Endothelial cell of umbilical vein (primary cell): ENCODE results near the gene ZNF141. TPM values are rescaled to one million over a fixed set of nuclear protein-coding genes. Genes with fewer than 3 reads are reported as not detected.

Source experiments
- BruUV-seq: library from RNA; stranded (reverse); fragments of 400-500 nt; replicated peaks from 2 replicates; lab custom pipeline; 2021; lab: Mats Ljungman, UMichigan
- CTCF ChIA-PET: fragments of 300-600, 350-600 bp; sonication (Branson Sonifier 250); formaldehyde crosslinking; loops from one replicate; lab custom pipeline; 2021; ENCODE audit warnings: antibody characterized with exemption, inconsistent platforms; lab: Charles Lee
- POLR2A ChIA-PET: fragments of 300-600, 350-600 bp; sonication (Branson Sonifier 250); formaldehyde crosslinking; loops from one replicate; lab custom pipeline; 2021; ENCODE audit warnings: antibody characterized with exemption, inconsistent platforms; lab: Charles Lee
- DNase-seq: peaks from one replicate; pipeline ENCODE4 v3.0.0-alpha.2; 2011; ENCODE audit warnings: low read depth, low spot score
- FAIRE-seq: peaks from 2 replicates; lab custom pipeline; 2011; peaks lifted over from hg19 to GRCh38; lab: Jason Lieb, UNC
- H2AFZ ChIP-seq: 2 replicates; pipeline ENCODE4 v1.6.0; 2012; ENCODE audit warnings: low read depth, low read length, control low read depth, inconsistent platforms
- H3K27ac ChIP-seq: 2 replicates; pipeline ENCODE4 v1.5.1; 2011; ENCODE audit warnings: low read depth, mild to moderate bottlenecking, control low read depth, low read length, moderate library complexity; ENCODE audit not compliant: insufficient read depth
- H3K27me3 ChIP-seq, 2 experiments: 2 replicates each; pipeline versions ENCODE4 v1.6.0 to v1.6.1; 2011; ENCODE audit warnings: low read length in 2 of 2, mixed read lengths in 1 of 2; ENCODE audit not compliant: control insufficient read depth in 2 of 2, insufficient read depth in 2 of 2
- H3K36me3 ChIP-seq, 2 experiments: 2 replicates in 1 of 2; 3 replicates in 1 of 2; pipeline ENCODE4 v1.5.1; 2011; ENCODE audit warnings: low read length in 2 of 2, mild to moderate bottlenecking in 1 of 2, moderate library complexity in 1 of 2; ENCODE audit not compliant: control insufficient read depth in 2 of 2, insufficient read depth in 2 of 2; ENCODE audit errors: extremely low read depth in 1 of 2
- H3K4me1 ChIP-seq: 3 replicates; pipeline ENCODE4 v1.5.1; 2011; ENCODE audit warnings: mild to moderate bottlenecking, low read length; ENCODE audit not compliant: control insufficient read depth, insufficient read depth; ENCODE audit errors: extremely low read depth
- H3K4me2 ChIP-seq: 2 replicates; pipeline ENCODE4 v1.6.1; 2011; ENCODE audit warnings: low read length, control low read depth, mixed read lengths; ENCODE audit not compliant: insufficient read depth
- H3K4me3 ChIP-seq, 3 experiments: fragments of 200-600 bp in 1 of 3; sonication (generic), shearing (Covaris generic) in 1 of 3; replicated peaks in 1 of 3; 2 replicates each; pipeline ENCODE4 v1.5.1; 2011 to 2016; ENCODE audit warnings: control low read depth in 3 of 3, low read length in 3 of 3, mild to moderate bottlenecking in 2 of 3, inconsistent platforms in 1 of 3, low read depth in 1 of 3, moderate library complexity in 1 of 3; ENCODE audit not compliant: insufficient read depth in 1 of 3
- H3K79me2 ChIP-seq: 2 replicates; pipeline ENCODE4 v1.6.0; 2012; ENCODE audit warnings: low read length, inconsistent platforms; ENCODE audit not compliant: control insufficient read depth, insufficient read depth
- H3K9ac ChIP-seq: replicated peaks from 2 replicates; pipeline ENCODE3; 2011; ENCODE audit warnings: low read length, control low read depth; ENCODE audit not compliant: insufficient read depth; ENCODE audit errors: extremely low read depth
- H3K9me1 ChIP-seq: replicated peaks from 3 replicates; pipeline ENCODE4 v1.6.0; 2011; ENCODE audit warnings: mild to moderate bottlenecking, low read length; ENCODE audit not compliant: control insufficient read depth, insufficient read depth; ENCODE audit errors: extremely low read depth
- H3K9me3 ChIP-seq: replicated peaks from 2 replicates; pipeline ENCODE4 v1.5.1; 2012; ENCODE audit warnings: low read length, inconsistent platforms; ENCODE audit not compliant: control insufficient read depth, insufficient read depth
- H4K20me1 ChIP-seq: replicated peaks from 2 replicates; pipeline ENCODE3; 2011; ENCODE audit warnings: mild to moderate bottlenecking, low read length; ENCODE audit not compliant: control insufficient read depth, insufficient read depth; ENCODE audit errors: extremely low read depth
- CTCF ChIP-seq, 2 donors: IDR thresholded peaks; 1 replicate in 1 of 2; 2 replicates in 1 of 2; pipeline ENCODE4 v1.5.1; 2011; ENCODE audit warnings: low read length in 2 of 2, mild to moderate bottlenecking in 2 of 2, moderate library complexity in 2 of 2, control low read depth in 1 of 2, inconsistent platforms in 1 of 2, low read depth in 1 of 2; ENCODE audit not compliant: insufficient read depth in 1 of 2; ENCODE audit errors: extremely low read depth in 1 of 2
- EZH2 ChIP-seq: IDR thresholded peaks from 2 replicates; pipeline ENCODE4 v1.6.1; 2012; ENCODE audit warnings: borderline replicate concordance, low read depth, mild to moderate bottlenecking, moderate library complexity, low read length, inconsistent platforms; ENCODE audit not compliant: severe bottlenecking
- FOS ChIP-seq: IDR thresholded peaks from 2 replicates; pipeline ENCODE4 v1.6.1; 2011; ENCODE audit warnings: mild to moderate bottlenecking, low read length, moderate library complexity, borderline replicate concordance; ENCODE audit not compliant: insufficient read depth
- GATA2 ChIP-seq: IDR thresholded peaks from 2 replicates; pipeline ENCODE4 v1.7.0; 2011; ENCODE audit warnings: low read depth, mild to moderate bottlenecking, moderate library complexity, mixed read lengths, low read length; ENCODE audit not compliant: insufficient read length, insufficient read depth
- MAX ChIP-seq: IDR thresholded peaks from 2 replicates; pipeline ENCODE4 v1.6.1; 2011; ENCODE audit not compliant: insufficient read depth, insufficient read length
- dilution Hi-C: fragments of 300-500 bp; cut with MboI; formaldehyde crosslinking; loops from one replicate; pipeline ENCODE4 v1.15.0; 2019; ENCODE audit warnings: low sequenced_read_pairs; ENCODE audit not compliant: extremely low pct_ligation_motif_present
- intact Hi-C: fragments of 100-400 bp; cut with micrococcal nuclease; formaldehyde crosslinking; loops from one replicate; pipeline ENCODE4 v1.10.0; 2022
- polyA plus RNA-seq, 4 experiments: library from polyadenylated mRNA; depleted of rRNA in 3 of 4; stranded (reverse) in 3 of 4; unstranded in 1 of 4; fragments of >200 nt; gene quantifications; 2 replicates each; pipeline versions ENCODE4 v1.2.1 to v1.2.3, GENCODE V29; 2011 to 2012; ENCODE audit warnings: missing spikeins in 1 of 4
- total RNA-seq: library from RNA; stranded (reverse); gene quantifications from 2 replicates; pipeline ENCODE4 v1.2.3, GENCODE V29; 2021

The ZNF141 gene
- total and polyA plus RNA-seq, 2 donors (not counting 3 experiments of a cell fraction or from before 2014, with no cell fraction given), result 2.2 to 11.4 TPM

DNA sequence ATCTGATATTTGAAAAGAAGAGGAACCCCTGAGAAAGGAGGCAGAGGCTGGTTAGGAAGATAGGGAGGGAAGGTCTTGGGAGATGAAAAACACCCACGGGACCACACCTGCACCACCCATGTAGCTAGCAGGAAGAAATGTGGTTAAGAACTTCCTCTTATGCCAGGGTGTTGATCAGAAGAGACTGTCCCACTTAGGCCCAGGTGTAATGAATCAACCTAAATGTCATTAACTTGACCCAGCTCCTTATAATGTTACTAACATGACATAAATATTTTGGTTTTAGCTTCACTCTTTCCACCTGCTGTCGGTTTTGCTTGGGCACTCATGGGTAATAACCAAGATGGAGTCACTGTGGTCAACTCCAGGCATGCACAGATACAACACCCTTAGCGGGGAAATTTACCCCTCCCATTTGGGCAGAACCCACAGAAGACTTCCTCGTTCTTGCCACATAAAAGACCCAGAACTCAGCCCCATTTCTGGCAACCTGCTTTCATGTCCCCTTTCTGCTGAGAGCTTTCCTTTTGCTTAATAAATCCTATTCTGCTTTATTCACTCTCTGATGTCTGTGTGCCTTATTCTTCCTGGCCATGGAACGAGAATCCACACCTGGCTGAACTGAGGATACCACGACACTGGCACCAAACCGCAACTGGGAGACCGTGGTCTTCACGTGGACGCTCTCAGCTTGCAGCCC, 46.8 kb downstream of the ZNF141 start:
- Histone ChIP-seq H4K20me1 (no peaks in the 10 kb centered on the region), H3K9me1 (no peaks in the 10 kb centered on the region), H3K27ac (no peak overlapping the region), H2AFZ (no peak overlapping the region), H3K9me3 (peaks cover 6% of the 10 kb centered on the region), H3K4me3 (no peak overlapping the region), H3K4me1 (no peaks in the 10 kb centered on the region), H3K4me2 (no peak overlapping the region), H3K79me2 (no peaks in the 10 kb centered on the region), H3K27me3 (peaks cover 0 to 3% of the 10 kb centered on the region in 2 experiments), H3K9ac (no peak overlapping the region), H3K36me3 (no peaks in the 10 kb centered on the region)
- ChIA-PET CTCF (interaction anchor here (1.3 kb wide), 1 partner anchor 54 kb away, joined by 3 read pairs; no protein-coding TSS in a partner anchor), POLR2A (no interaction called here)
- intact Hi-C loops (no loop called here), dilution Hi-C loops (no loop called here)
- FAIRE-seq (no peak), DNase-seq (no peak)
- no TSS peak for BruUV-seq
- TF ChIP-seq EZH2 (no peak), CTCF (IDR thresholded peaks at IDR 0.05; ENCODE audit: extremely low read depth in 1 of 2, insufficient read depth in 1 of 2, low read depth in 1 of 2, low read length in 2 of 2) (no peak), FOS (no peak), MAX (no peak), GATA2 (no peak)
